ENCODE data around the gene SVIL. TPM values are rescaled to one million over a fixed set of nuclear protein-coding genes. Genes with fewer than 3 reads are reported as not detected.

Gene SVIL
- total RNA-seq, 2 experiments from 2014 or later = 0.47 to 1.5 TPM

- Histone ChIP-seq H3K4me3 (ENCODE audit: low read depth, low read length, poor library complexity, severe bottlenecking) (no peak overlapping the region), H3K4me2 (ENCODE audit: low read length) (no peak overlapping the region), H3K4me1 (ENCODE audit: insufficient read depth, low read length, poor library complexity, severe bottlenecking) (no peaks in the 10 kb centered on the region), H3K9me2 (ENCODE audit: insufficient read depth, low read length) (no peaks in the 10 kb centered on the region), H3K27ac (ENCODE audit: low read depth, low read length, poor library complexity, severe bottlenecking) (no peak overlapping the region), H4K20me1 (ENCODE audit: insufficient read depth, low read length) (no peaks in the 10 kb centered on the region), H3K9me3 (ENCODE audit: low read length) (no peaks in the 10 kb centered on the region), H3K79me2 (ENCODE audit: insufficient read depth, low read depth, low read length) (no peaks in the 10 kb centered on the region), H3K36me3 (ENCODE audit: insufficient read depth, low read length) (no peaks in the 10 kb centered on the region), H2AFZ (ENCODE audit: low read length) (no peak overlapping the region)
- ChIA-PET CTCF (ENCODE audit: unreplicated experiment) (no interaction called here), POLR2A (interaction anchor here (1.0 kb wide), 1 partner anchor 12 kb away, joined by 5 read pairs; no protein-coding TSS in a partner anchor)
- TF ChIP-seq EZH2phosphoT487 (IDR thresholded peaks at IDR 0.05; ENCODE audit: borderline replicate concordance, low read depth, low read length) (no peak), CTCF (conservative IDR thresholded peaks at IDR 0.05; ENCODE audit: low read length) (no peak)
- intact Hi-C loops (cut with micrococcal nuclease; ENCODE audit: unreplicated experiment) = no loop called here
- BruUV-seq (replicated peaks) = no TSS peak
- DNase-seq (ENCODE audit: low spot score) = no peak
Observed at GRCh38 chr10:29635711-29636144, 957 bp upstream of the SVIL start.

GRCh38 chr10:29634105-29634504 is 666 bp downstream of the SVIL start:
- TF ChIP-seq EZH2phosphoT487 (IDR thresholded peaks at IDR 0.05; ENCODE audit: borderline replicate concordance, low read depth, low read length) (no peak), CTCF (conservative IDR thresholded peaks at IDR 0.05; ENCODE audit: low read length) (no peak)
- Histone ChIP-seq H3K9me3 (ENCODE audit: low read length) (no peaks in the 10 kb centered on the region), H2AFZ (ENCODE audit: low read length) (no peak overlapping the region), H3K27ac (ENCODE audit: low read depth, low read length, poor library complexity, severe bottlenecking) (no peak overlapping the region), H4K20me1 (ENCODE audit: insufficient read depth, low read length) (no peaks in the 10 kb centered on the region), H3K36me3 (ENCODE audit: insufficient read depth, low read length) (no peaks in the 10 kb centered on the region), H3K4me3 (ENCODE audit: low read depth, low read length, poor library complexity, severe bottlenecking) (no peak overlapping the region), H3K4me2 (ENCODE audit: low read length) (no peak overlapping the region), H3K79me2 (ENCODE audit: insufficient read depth, low read depth, low read length) (no peaks in the 10 kb centered on the region), H3K9me2 (ENCODE audit: insufficient read depth, low read length) (no peaks in the 10 kb centered on the region), H3K4me1 (ENCODE audit: insufficient read depth, low read length, poor library complexity, severe bottlenecking) (no peaks in the 10 kb centered on the region)
- DNase-seq (ENCODE audit: low spot score) = no peak
- ChIA-PET POLR2A (no interaction called here), CTCF (ENCODE audit: unreplicated experiment) (no interaction called here)
- no TSS peak for BruUV-seq (replicated peaks)
- intact Hi-C loops (cut with micrococcal nuclease; ENCODE audit: unreplicated experiment) = no loop called here

- H3K27ac ChIP-seq (ENCODE audit: low read depth, low read length, poor library complexity, severe bottlenecking) = no peak overlapping the region
- H3K4me1 ChIP-seq (ENCODE audit: insufficient read depth, low read length, poor library complexity, severe bottlenecking) = no peaks in the 10 kb centered on the region
- TF ChIP-seq EZH2phosphoT487 (IDR thresholded peaks at IDR 0.05; ENCODE audit: borderline replicate concordance, low read depth, low read length) = no peak
- no peak for TF ChIP-seq CTCF (conservative IDR thresholded peaks at IDR 0.05; ENCODE audit: low read length)
- no peaks in the 10 kb centered on the region for H3K79me2 ChIP-seq (ENCODE audit: insufficient read depth, low read depth, low read length)
- H2AFZ ChIP-seq (ENCODE audit: low read length) = no peak overlapping the region
- H3K9me3 ChIP-seq (ENCODE audit: low read length) = no peaks in the 10 kb centered on the region
- H3K36me3 ChIP-seq (ENCODE audit: insufficient read depth, low read length) = no peaks in the 10 kb centered on the region
- no peaks in the 10 kb centered on the region for H4K20me1 ChIP-seq (ENCODE audit: insufficient read depth, low read length)
- POLR2A ChIA-PET = no interaction called here
- H3K4me3 ChIP-seq (ENCODE audit: low read depth, low read length, poor library complexity, severe bottlenecking) = no peak overlapping the region
- CTCF ChIA-PET (ENCODE audit: unreplicated experiment) = no interaction called here
- no peak for DNase-seq (ENCODE audit: low spot score)
- intact Hi-C loops (cut with micrococcal nuclease; ENCODE audit: unreplicated experiment) = no loop called here
- H3K4me2 ChIP-seq (ENCODE audit: low read length) = no peak overlapping the region
- H3K9me2 ChIP-seq (ENCODE audit: insufficient read depth, low read length) = no peaks in the 10 kb centered on the region
- no TSS peak for BruUV-seq (replicated peaks)
Observed at GRCh38 chr10:29631049-29631339, 3.8 kb downstream of the SVIL start.
